GM19324 (cell line): ENCODE measurements around the gene CDH6.

Source experiments
- ATAC-seq: cut with Tn5 transposase; IDR thresholded peaks from one replicate; pipeline ENCODE4 v1.9.1; 2021; ENCODE audit warnings: mild to moderate bottlenecking, moderate library complexity; ENCODE audit not compliant: unreplicated experiment, low FRiP score

Gene CDH6

DNA sequence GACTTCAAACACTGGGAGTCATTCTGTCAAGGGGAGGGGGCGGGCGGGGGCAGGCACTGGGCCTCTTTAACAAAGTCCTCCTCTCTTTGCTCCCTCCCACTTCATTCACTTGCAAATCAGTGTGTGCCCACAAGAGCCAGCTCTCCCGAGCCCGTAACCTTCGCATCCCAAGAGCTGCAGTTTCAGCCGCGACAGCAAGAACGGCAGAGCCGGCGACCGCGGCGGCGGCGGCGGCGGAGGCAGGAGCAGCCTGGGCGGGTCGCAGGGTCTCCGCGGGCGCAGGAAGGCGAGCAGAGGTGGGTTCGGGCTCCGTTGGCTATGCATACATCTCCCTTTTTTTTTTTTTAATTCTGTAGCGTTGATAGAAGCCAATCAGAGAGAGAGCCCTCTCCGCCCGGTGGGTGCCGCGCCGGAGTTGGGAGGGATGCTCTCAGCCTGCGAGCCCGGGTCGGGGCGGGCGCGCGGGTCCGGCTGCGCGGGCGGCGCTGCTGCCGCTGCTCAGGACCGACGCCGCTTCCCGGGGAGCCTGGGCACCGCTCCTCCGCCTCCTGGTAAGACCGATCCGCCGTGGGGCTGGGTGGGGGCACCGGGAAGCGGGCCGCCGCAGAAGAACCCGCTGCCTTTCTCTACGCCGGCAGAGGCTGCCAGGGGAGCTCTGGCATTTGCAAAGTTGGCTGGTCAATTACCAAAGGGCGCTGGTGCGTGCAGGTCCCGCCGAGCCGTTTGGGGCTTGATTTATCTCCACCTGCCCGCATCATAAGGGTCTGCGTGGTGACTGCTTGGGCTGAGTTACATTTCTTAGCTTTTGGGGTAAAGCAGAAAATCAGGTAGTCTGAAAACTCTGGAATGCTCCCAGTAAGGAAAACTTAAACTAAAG, at the start of gene CDH6:
TSS of gene CDH6 (plus strand) at position 96 of the 877 bp plus-strand sequence. CDS start 73,788 bp downstream, outside the sequence.
- no peak for ATAC-seq

- ATAC-seq, result no peak
Observed at GRCh38 chr5:31144364-31144763, 49.1 kb upstream of the CDH6 start.

- ATAC-seq, result no peak
Observed at GRCh38 chr5:31148959-31149475, 44.5 kb upstream of the CDH6 start.

GRCh38 chr5:31153521-31153920, 40.0 kb upstream of the CDH6 start:
- ATAC-seq, result no peak

GRCh38 chr5:31156631-31157160, 36.8 kb upstream of the CDH6 start:
- no peak for ATAC-seq

DNA sequence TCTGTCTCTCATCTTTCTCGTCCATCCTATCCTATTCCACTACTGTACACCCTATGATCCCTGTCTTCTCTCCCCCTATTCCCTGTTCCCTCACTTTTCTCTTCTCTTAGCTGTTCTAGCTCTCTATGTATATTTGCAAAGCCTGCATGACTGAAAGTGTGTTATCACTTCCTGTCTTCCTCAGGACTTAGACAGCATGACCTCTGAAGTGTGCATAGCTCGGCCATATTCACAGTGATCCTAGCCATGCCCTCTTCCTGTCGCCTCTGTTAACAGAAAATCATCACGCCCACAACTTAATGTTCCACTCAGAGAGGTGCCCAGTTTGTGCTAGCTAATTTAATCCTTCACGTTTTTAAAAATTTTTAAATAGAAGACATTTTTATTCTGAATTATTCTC, 35.8 kb upstream of the CDH6 start:
- ATAC-seq, result no peak

DNA sequence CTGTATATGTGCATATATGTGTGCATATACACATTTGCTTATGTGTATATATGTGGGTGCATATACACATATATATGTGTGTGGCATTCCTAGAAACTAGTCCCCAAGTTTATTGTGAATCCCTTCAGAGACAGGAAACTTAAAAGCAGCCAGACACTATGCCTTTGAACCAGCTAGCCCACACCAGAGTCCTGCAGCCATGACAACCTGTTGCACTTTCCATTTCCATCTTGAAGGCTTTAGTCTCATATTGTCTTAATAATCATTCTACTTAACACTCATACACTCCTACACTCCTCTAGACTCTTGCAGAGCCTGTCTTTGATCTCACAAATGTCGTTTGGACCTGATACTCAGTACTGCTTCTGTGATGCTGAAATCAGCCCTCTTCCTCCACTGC, 34.8 kb upstream of the CDH6 start:
- no peak for ATAC-seq

GRCh38 chr5:31161781-31162181, 31.7 kb upstream of the CDH6 start:
- ATAC-seq, result no peak

DNA sequence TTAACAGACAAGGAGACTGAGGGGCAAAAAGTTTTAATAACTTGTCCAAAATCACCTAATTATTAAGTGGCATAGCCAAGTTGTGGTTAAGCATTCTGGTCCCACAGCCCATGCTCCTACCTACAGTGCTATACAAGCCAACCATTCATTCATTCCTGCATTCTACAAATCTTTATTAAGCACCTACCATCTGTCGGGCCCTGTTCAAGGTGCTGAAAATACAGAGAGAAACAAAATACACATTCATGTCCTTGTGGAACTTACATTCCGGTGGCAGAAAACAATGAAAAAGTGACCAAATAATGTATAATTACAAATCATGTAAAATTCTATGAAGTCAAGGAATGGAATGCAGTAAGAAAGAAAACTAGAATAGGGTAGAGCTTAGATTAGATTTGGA, 27.8 kb upstream of the CDH6 start:
- ATAC-seq, result no peak

DNA sequence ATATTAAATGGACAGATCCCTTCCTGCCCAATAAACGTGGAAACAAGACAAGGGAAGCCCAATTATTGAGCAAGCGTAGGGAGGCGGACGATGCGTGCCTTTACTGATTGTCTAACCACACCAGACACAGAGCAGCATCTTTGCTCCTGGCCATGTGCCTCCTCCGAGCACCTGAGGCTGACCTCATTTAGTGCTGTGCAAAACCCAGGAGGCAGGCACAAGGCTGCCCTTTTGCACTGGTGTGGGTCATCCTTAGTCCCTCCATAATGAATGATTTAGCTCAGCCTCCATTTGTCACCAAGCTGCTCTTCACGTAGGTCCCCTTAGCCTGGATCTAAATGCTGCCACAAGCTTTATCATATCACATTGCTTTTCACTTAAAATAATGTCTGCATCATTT, 24.1 kb upstream of the CDH6 start:
- no peak for ATAC-seq

DNA sequence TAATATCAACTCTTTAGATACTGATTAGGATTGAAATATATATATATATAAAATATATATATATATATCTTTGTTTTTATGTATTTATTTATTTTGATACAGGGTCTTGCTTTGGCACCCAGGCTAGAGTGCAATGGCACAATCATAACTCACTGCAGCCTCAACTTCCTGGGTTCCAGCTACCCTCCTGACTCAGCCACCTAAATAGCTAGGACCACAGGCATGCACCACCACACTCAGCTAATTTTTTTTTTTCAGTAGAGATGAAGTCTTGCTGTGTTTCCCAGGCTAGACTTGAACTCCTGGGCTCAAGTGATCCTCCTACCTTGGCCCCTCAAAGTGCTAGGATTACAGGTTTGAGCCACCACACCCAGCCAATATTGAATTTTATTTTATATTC, 20.6 kb upstream of the CDH6 start:
- no peak for ATAC-seq

GRCh38 chr5:31173614-31174013, 19.9 kb upstream of the CDH6 start:
- no peak for ATAC-seq

GRCh38 chr5:31181376-31181987, 12.0 kb upstream of the CDH6 start:
- no peak for ATAC-seq

- ATAC-seq, result no peak
Observed at GRCh38 chr5:31182136-31182535, 11.3 kb upstream of the CDH6 start.

DNA sequence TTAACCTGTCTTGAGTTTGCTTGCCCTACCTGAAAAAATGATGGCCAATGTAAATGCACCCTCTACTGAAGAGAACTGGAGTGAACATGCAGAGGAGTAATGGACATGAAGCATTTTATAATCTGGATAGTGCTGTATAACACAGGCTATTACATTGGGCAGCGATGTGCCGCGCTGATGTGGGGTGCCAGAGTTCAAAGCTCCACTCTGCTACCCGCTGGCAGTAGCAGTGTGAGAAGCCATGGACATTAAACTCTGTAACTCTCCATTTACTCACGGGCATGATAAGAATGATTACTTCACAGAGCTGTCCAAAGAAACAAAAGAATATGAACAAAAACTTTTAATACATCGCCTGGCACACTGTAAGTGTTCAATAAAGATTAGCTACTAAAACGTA, 7.5 kb upstream of the CDH6 start:
- no peak for ATAC-seq

DNA sequence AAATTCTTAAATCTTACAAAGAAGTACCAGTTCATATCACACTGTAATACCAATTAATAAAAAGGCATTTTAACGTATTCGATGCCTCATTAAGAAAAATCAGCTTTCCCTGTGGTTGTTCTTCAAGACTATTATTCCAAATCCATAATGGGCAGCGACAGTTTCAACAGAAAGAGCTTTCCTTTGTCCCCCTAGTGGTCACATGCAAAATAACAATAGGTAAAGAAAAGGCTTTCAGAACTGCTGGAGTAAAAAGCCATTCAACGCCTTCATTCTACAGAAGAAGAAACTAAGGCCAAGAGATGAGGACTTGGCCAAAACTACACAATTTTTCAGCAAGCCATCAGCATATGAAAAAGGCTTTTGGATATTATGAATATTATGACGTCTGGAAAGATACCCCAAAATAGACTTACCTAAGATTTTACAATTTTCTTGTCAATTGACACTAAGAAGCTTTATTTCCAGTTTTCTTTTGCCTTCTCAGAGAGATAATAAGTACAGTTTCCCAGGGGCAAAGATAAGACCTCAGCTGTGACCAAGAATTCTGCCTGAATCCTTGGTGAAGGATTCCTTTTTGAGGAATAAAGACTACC, 6.7 kb upstream of the CDH6 start:
- ATAC-seq, result no peak

DNA sequence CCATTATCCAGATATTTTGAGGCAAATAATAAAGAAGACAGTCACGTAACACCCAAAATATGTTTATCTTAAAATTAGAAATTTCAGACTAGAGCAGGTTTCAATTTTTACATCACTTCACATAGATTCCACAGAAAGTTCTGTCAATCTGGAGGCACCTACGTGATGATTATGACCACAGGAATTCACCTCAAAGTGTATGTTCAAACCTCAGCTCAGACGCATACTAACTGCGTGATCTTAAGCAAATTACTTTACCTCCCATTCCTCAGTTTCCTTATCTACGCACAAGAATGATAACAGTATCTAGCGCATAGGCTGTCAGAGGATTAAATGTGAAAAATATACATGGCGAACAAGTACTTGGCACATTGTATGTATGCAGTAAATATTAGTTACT, 5.9 kb upstream of the CDH6 start:
- no peak for ATAC-seq

DNA sequence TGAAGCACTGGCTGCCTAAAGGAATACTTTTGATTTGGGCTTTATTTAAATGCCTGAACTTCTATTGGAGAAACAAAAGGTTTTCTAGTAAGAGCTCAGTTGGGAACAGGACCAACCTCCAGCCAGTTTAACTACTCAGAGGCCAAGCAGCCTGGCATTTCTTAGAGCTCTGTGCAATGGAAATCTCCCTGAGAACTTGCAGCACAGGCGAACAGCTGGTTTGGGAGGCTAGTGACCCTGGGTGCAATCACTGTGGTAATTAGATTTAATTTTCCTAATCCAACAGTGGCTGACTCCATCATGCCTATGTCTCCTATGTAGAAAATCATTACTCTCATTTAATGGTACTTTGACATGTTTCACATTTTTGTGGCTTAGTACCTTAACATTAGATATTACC, 1.0 kb upstream of the CDH6 start:
- no peak for ATAC-seq

DNA sequence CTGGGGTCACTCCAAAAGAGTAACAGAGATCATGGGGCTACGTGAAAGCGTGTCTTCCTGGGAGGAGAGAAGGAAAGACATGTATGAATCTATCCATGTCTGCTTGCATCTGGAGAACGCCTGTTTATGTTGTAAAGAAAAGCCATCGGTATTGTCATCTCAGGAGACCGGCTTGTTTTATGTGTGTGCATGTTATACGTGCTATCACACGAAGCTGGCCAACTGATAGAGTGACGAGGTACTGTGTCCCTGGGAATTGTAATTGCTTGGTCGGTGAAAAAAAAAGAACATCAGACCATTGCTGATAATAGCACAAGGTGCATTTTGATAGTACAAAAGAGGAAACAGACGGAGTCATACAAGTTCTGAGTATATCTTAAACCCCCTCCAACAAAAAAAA, 370 bp upstream of the CDH6 start:
- no peak for ATAC-seq

DNA sequence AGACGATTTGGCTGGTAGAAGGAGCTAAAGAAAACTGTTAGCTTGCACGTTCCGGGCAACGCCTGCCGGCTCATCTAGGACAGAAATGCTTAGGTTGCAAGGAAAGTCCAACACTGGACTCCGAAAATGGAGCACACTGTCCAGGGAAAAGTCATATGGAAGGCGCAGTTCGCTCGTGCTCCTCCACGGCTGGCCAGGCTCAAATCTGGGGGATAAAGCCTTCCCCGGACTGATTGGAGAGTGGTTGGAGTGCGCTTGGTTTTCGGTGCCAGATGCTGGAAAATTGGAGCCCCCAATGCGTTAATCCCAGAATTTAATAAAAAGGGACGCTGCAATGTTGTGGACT, 955 bp downstream of the CDH6 start:
- ATAC-seq, result no peak

DNA sequence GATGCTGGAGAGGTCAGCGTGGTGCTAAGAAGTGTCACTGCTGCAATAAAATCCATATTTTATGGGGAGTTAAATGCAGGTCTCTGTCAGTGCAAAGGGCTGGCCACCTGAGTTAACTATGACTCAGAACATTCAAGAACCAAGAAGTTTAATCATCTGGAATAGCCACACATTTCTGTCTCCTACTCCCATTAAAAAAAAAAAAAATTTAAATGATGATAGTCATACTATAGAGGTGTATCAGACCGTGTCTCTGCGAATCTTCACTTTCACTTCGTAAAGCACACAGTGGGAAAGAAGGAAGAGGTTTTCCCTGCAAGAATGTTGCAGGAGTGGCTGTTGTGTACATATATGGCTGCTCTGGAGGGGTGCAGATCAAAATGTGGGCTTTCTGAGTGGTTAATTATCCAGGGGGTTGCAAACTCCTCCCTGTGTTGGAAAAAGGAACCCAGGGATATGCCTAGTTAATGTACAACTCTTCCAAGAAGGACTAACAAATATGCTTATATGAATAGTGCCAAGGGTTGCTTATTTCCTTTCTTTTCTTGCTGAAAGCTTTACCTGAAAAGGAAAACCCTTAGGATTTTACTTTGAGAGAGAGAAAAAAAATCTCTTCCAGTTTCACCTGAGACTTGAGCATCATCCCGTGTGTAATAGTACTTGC, 1.5 kb downstream of the CDH6 start:
- ATAC-seq, result no peak
